SK-N-SH (cell line): ENCODE results near the gene PLCB3. TPM values are rescaled to one million over a fixed set of nuclear protein-coding genes. Genes with fewer than 3 reads are reported as not detected.

Experiments used
- CTCF ChIA-PET: fragments of 300-600, 350-600 bp; formaldehyde crosslinking; extraction: SDS; loops from one replicate; lab custom pipeline; 2021; lab: Yijun Ruan, JAX
- POLR2A ChIA-PET: fragments of 350-600 bp; sonication (Branson Sonifier 250); formaldehyde crosslinking; extraction: SDS; loops from one replicate; lab custom pipeline; 2020; ENCODE audit warnings: antibody characterized with exemption, inconsistent platforms; lab: Yijun Ruan, JAX
- DNase-seq: peaks from one replicate; pipeline ENCODE4 v3.0.0; 2012
- H2AFZ ChIP-seq: fragments of 200-600 bp; sonication (generic); 2 replicates; pipeline ENCODE4 v1.8.1; 2016; ENCODE audit warnings: antibody characterized with exemption, mild to moderate bottlenecking, low read depth
- H3F3A ChIP-seq: fragments of 200-600 bp; sonication (generic); replicated peaks from 2 replicates; pipeline ENCODE3; 2016; ENCODE audit warnings: antibody characterized with exemption, mild to moderate bottlenecking; ENCODE audit not compliant: insufficient read depth
- H3K27ac ChIP-seq, 2 experiments: fragments of 200-500 bp in 1 of 2; fragments of 200-600 bp in 1 of 2; sonication (Bioruptor generic) in 1 of 2; sonication (generic), shearing (Covaris generic) in 1 of 2; 2 replicates each; pipeline versions ENCODE4 v1.5.1 to v1.6.1; 2014 to 2016; ENCODE audit warnings: low read depth in 2 of 2, inconsistent platforms in 1 of 2, low read length in 1 of 2, mild to moderate bottlenecking in 1 of 2, mixed read lengths in 1 of 2
- H3K27me3 ChIP-seq: fragments of 200-600 bp; sonication (generic), shearing (Covaris generic); 2 replicates; pipeline ENCODE4 v1.6.1; 2016; ENCODE audit warnings: mixed run types; ENCODE audit not compliant: insufficient read depth
- H3K36me3 ChIP-seq, 2 experiments: fragments of 200-500 bp in 1 of 2; fragments of 200-600 bp in 1 of 2; sonication (Bioruptor generic) in 1 of 2; sonication (generic) in 1 of 2; replicated peaks in 1 of 2; 2 replicates each; pipeline versions ENCODE3 to v1.5.1; 2014 to 2016; ENCODE audit warnings: low read length in 1 of 2, mild to moderate bottlenecking in 1 of 2; ENCODE audit not compliant: insufficient read depth in 2 of 2, control insufficient read depth in 1 of 2
- H3K4me1 ChIP-seq, 2 experiments: fragments of 200-500 bp in 1 of 2; fragments of 200-600 bp in 1 of 2; sonication (Bioruptor generic) in 1 of 2; sonication (generic), shearing (Covaris generic) in 1 of 2; 2 replicates each; pipeline versions ENCODE4 v1.5.1 to v1.6.1; 2014 to 2016; ENCODE audit warnings: low read depth in 1 of 2, low read length in 1 of 2, mixed run types in 1 of 2; ENCODE audit not compliant: insufficient read depth in 2 of 2, control insufficient read depth in 1 of 2
- H3K4me2 ChIP-seq: fragments of 200-600 bp; sonication (generic), shearing (Covaris generic); 2 replicates; pipeline ENCODE4 v1.6.1; 2017; ENCODE audit warnings: mixed run types
- H3K4me3 ChIP-seq, 2 experiments: fragments of 200-500 bp in 1 of 2; fragments of 200-600 bp in 1 of 2; sonication (Bioruptor generic) in 1 of 2; sonication (generic), shearing (Covaris generic) in 1 of 2; 2 replicates each; pipeline versions ENCODE4 v1.5.1 to v1.8.1; 2014 to 2016; ENCODE audit warnings: low read depth in 2 of 2, inconsistent platforms in 1 of 2, low read length in 1 of 2, mild to moderate bottlenecking in 1 of 2, mixed read lengths in 1 of 2, moderate library complexity in 1 of 2
- H3K79me2 ChIP-seq: fragments of 200-600 bp; sonication (generic); 2 replicates; pipeline ENCODE4 v1.8.1; 2017; ENCODE audit warnings: mild to moderate bottlenecking; ENCODE audit not compliant: insufficient read depth
- H3K9ac ChIP-seq: fragments of 200-600 bp; sonication (generic); 2 replicates; pipeline ENCODE4 v1.6.1; 2017; ENCODE audit warnings: mixed run types
- H3K9me2 ChIP-seq: fragments of 200-600 bp; sonication (generic); 2 replicates; pipeline ENCODE4 v1.6.1; 2017; ENCODE audit warnings: mixed run types
- H3K9me3 ChIP-seq: fragments of 200-600 bp; sonication (generic); 2 replicates; pipeline ENCODE4 v1.6.1; 2017; ENCODE audit warnings: mixed run types, mild to moderate bottlenecking, moderate library complexity
- H4K20me1 ChIP-seq: fragments of 200-600 bp; sonication (generic); 2 replicates; pipeline ENCODE4 v1.6.1; 2017; ENCODE audit warnings: mild to moderate bottlenecking, mixed run types; ENCODE audit not compliant: insufficient read depth
- EP300 ChIP-seq, 2 experiments: IDR thresholded peaks; 2 replicates each; pipeline versions ENCODE4 v1.4.0 to v1.6.1; 2012; ENCODE audit warnings: borderline replicate concordance in 1 of 2, low read depth in 1 of 2, low read length in 1 of 2
- FOXJ3 ChIP-seq: sonication (generic); formaldehyde crosslinking; IDR thresholded peaks from 2 replicates; pipeline ENCODE4 v1.5.1; 2020; ENCODE audit warnings: mild to moderate bottlenecking, missing genetic modification reagents
- NFIC ChIP-seq: IDR thresholded peaks from 2 replicates; pipeline ENCODE4 v1.4.0; 2012; ENCODE audit warnings: borderline replicate concordance
- SIN3A ChIP-seq: IDR thresholded peaks from 2 replicates; pipeline ENCODE4 v1.6.1; 2012; ENCODE audit warnings: low read depth, mild to moderate bottlenecking, low read length, moderate library complexity, borderline replicate concordance
- YY1 ChIP-seq: IDR thresholded peaks from 2 replicates; pipeline ENCODE4 v1.4.0; 2012; ENCODE audit warnings: low read depth, mild to moderate bottlenecking
- WGBS: methylation state at CpG from one replicate; pipeline ENCODE4 v1.1.6; 2017; ENCODE audit warnings: low lambda C conversion rate; 5-methylcytosine and 5-hydroxymethylcytosine counted together
- polyA plus RNA-seq, 3 experiments: library from polyadenylated mRNA; depleted of rRNA; stranded (reverse); fragments of >200 nt; gene quantifications; 2 replicates each; pipeline ENCODE4 v1.2.3, GENCODE V29; 2012

The PLCB3 gene
- polyA plus RNA-seq, 1 of the 3 experiments (the other 2 are of a cell fraction) = 30.4 TPM

- Histone ChIP-seq H3K27ac (peak overlapping the region in 1 of 2 experiments; percentile 51; a peak in 1 of 4 replicates), H3K27me3 (no peaks in the 10 kb centered on the region), H4K20me1 (no peaks in the 10 kb centered on the region), H3K4me1 (peaks cover 3 to 13% of the 10 kb centered on the region in 2 experiments; a peak in 1 of 4 replicates), H3K4me2 (no peak overlapping the region), H3K9me3 (no peaks in the 10 kb centered on the region), H3F3A (peaks cover 5% of the 10 kb centered on the region), H3K79me2 (no peaks in the 10 kb centered on the region), H3K36me3 (peaks cover 0 to 7% of the 10 kb centered on the region in 2 experiments), H2AFZ (no peak overlapping the region), H3K4me3 (no peak overlapping the region), H3K9ac (no peak overlapping the region), H3K9me2 (no peaks in the 10 kb centered on the region)
- ChIA-PET POLR2A (interaction anchor here (0.6 to 1.7 kb wide), 5 partner anchors 8 to 1328 kb away, joined by 3 to 5 read pairs (median 3); partner anchors contain the start of genes NUDT22 and STIP1), CTCF (interaction anchor here (1.1 to 5.7 kb wide), 3 partner anchors 13 to 136 kb away, joined by 3 to 50 read pairs (median 4); partner anchors contain the start of gene FERMT3)
- WGBS = 61% methylated on average over 4 of the region's 11 CpGs
- TF ChIP-seq EP300 (IDR thresholded peaks at IDR 0.05; ENCODE audit: borderline replicate concordance in 1 of 2, low read depth in 1 of 2, low read length in 1 of 2) = no peak
- no peak for TF ChIP-seq YY1
- peak; percentile 68 for DNase-seq
These were observed 32.5 kb upstream of the PLCB3 start for GRCh38 chr11:64218628-64219353.

- Histone ChIP-seq H3K4me1 (peaks cover 3 to 16% of the 10 kb centered on the region in 2 experiments; a peak in 1 of 4 replicates), H3K27me3 (no peaks in the 10 kb centered on the region), H3K9ac (no peak overlapping the region), H2AFZ (no peak overlapping the region), H3F3A (peaks cover 2% of the 10 kb centered on the region), H4K20me1 (no peaks in the 10 kb centered on the region), H3K36me3 (peaks cover 0 to 10% of the 10 kb centered on the region in 2 experiments), H3K4me2 (no peak overlapping the region), H3K4me3 (no peak overlapping the region), H3K9me3 (no peaks in the 10 kb centered on the region), H3K9me2 (no peaks in the 10 kb centered on the region), H3K27ac (peak overlapping the region in 1 of 2 experiments; percentile 51; a peak in 1 of 4 replicates), H3K79me2 (no peaks in the 10 kb centered on the region)
- CTCF ChIA-PET = interaction anchor here (0.7 to 5.7 kb wide), 4 partner anchors 13 to 136 kb away, joined by 3 to 50 read pairs (median 4); partner anchors contain the start of gene FERMT3
- 85% methylated on average over 2 of the region's 7 CpGs for WGBS
- TF ChIP-seq NFIC = no peak
- no peak for TF ChIP-seq SIN3A
- POLR2A ChIA-PET = interaction anchor here (0.6 to 1.7 kb wide), 5 partner anchors 10 to 1329 kb away, joined by 3 to 5 read pairs (median 3); partner anchors contain the start of gene STIP1
- no peak for DNase-seq
These were observed 32.0 kb upstream of the PLCB3 start for GRCh38 chr11:64219354-64219684.

GRCh38 chr11:64219755-64220154, 31.6 kb upstream of the PLCB3 start:
- Histone ChIP-seq H3K4me2 (no peak overlapping the region), H4K20me1 (no peaks in the 10 kb centered on the region), H3F3A (peaks cover 2% of the 10 kb centered on the region), H3K9ac (no peak overlapping the region), H3K27me3 (no peaks in the 10 kb centered on the region), H3K4me3 (no peak overlapping the region), H3K27ac (no peak overlapping the region; a peak in 1 of 4 replicates), H2AFZ (no peak overlapping the region), H3K9me2 (no peaks in the 10 kb centered on the region), H3K4me1 (peaks cover 3 to 20% of the 10 kb centered on the region in 2 experiments; a peak in 1 of 4 replicates), H3K9me3 (no peaks in the 10 kb centered on the region), H3K36me3 (peaks cover 0 to 10% of the 10 kb centered on the region in 2 experiments), H3K79me2 (no peaks in the 10 kb centered on the region)
- CTCF ChIA-PET = interaction anchor here (0.7 to 5.7 kb wide), 4 partner anchors 10 to 135 kb away, joined by 3 to 50 read pairs (median 4); partner anchors contain the start of gene FERMT3
- POLR2A ChIA-PET = interaction anchor here (0.6 to 1.7 kb wide), 5 partner anchors 10 to 1329 kb away, joined by 3 to 5 read pairs (median 3); partner anchors contain the start of gene STIP1
- no peak for TF ChIP-seq FOXJ3 (CRISPR knock-in tag)
- no CpG with 5 or more reads among the region's 10 CpGs for WGBS
- no peak for DNase-seq
